GM10266 (cell line): ENCODE measurements around the gene TLL1.

ENCODE experiments used
- DNase-seq: peaks from one replicate; pipeline ENCODE4 v3.0.0; 2012; ENCODE audit errors: extremely low spot score
- TF ChIP-seq, protein P1 (sequence below): IDR thresholded peaks from 2 replicates; pipeline ENCODE4 v1.5.1; 2012; ENCODE audit warnings: mild to moderate bottlenecking, low read depth; ENCODE audit not compliant: control insufficient read depth, insufficient read depth; ENCODE audit errors: missing control alignments

Gene TLL1

DNA sequence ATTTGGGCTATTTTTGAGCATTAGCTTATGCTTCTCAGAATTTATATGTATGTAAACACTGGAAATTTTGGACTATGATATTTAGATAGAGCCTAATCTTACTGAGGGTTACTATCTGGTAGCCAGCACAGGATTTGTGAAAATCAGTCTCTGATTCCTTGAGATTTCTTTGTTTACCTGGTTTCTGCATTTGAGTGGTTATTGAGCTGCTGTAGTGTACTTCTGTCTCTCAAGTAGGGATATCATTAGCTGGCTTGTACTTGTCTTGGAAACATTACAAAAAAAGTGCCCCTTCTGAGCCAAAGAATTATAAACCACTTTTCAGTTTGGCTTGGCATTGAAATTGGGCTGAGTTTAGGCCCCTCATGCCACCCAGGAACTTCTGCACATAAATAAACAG, 49.7 kb downstream of the TLL1 start:
- DNase-seq: no peak
- TF ChIP-seq, protein P1, sequence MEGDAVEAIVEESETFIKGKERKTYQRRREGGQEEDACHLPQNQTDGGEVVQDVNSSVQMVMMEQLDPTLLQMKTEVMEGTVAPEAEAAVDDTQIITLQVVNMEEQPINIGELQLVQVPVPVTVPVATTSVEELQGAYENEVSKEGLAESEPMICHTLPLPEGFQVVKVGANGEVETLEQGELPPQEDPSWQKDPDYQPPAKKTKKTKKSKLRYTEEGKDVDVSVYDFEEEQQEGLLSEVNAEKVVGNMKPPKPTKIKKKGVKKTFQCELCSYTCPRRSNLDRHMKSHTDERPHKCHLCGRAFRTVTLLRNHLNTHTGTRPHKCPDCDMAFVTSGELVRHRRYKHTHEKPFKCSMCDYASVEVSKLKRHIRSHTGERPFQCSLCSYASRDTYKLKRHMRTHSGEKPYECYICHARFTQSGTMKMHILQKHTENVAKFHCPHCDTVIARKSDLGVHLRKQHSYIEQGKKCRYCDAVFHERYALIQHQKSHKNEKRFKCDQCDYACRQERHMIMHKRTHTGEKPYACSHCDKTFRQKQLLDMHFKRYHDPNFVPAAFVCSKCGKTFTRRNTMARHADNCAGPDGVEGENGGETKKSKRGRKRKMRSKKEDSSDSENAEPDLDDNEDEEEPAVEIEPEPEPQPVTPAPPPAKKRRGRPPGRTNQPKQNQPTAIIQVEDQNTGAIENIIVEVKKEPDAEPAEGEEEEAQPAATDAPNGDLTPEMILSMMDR: no peak

- no peak for DNase-seq
- TF ChIP-seq, protein P1: no peak
Observed at GRCh38 chr4:165926307-165926706, 53.3 kb downstream of the TLL1 start.

- TF ChIP-seq, protein P1: no peak
- DNase-seq: no peak
Observed at GRCh38 chr4:165927366-165927765, 54.3 kb downstream of the TLL1 start.

GRCh38 chr4:165927815-165928214, 54.8 kb downstream of the TLL1 start:
- DNase-seq: no peak

GRCh38 chr4:165928601-165929000, 55.6 kb downstream of the TLL1 start:
- DNase-seq: no peak

More at GRCh38 chr4:165927815-165928214, 54.8 kb downstream of the TLL1 start:
- TF ChIP-seq, protein P1: no peak

DNA sequence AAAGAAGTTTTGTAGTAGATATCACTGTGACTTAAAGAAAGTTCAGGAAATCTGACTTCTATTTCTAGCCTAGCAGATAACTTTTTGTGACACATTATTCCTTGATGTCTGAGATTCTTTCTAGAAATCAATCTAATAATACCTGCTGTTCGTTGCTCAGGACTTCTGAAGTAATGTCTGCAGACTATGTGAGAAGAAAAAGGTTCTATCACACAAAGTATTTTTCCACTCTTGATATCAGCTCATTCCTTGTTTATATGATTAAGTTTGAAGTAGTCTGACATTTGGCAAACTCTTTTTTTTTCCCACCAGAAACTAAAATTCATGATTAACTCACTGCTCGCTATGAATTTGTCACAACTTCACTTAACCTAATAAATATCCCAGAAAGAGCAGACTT, 56.6 kb downstream of the TLL1 start:
- DNase-seq: no peak
- TF ChIP-seq, protein P1: no peak

More at GRCh38 chr4:165928601-165929000, 55.6 kb downstream of the TLL1 start:
- TF ChIP-seq, protein P1: no peak

DNA sequence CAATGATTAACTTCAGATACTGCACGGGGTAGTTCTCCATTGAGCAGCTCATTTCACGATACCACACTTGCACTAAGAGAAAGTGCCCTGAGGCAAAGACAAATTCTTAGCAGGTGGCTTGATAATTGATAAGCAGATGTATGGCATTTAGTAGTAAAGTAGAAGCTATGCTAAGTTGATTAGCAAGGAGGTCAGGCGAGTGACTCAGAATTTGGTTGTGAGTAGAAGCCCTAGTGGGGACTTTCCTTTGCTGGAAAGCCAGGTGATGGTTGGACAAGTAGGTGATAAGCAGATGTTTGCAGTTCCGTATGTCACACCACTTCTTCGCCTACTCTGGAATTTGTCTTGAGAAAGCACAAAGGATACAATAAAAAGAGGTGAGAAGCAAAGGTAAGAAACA, 58.7 kb downstream of the TLL1 start:
- no peak for DNase-seq
- TF ChIP-seq, protein P1: no peak
